ENCODE results near the gene SMARCA2.

GRCh38 chr9:2174306-2174705, 159.2 kb downstream of the SMARCA2 start:
- TF ChIP-seq EZH2 (IDR thresholded peaks at IDR 0.05; ENCODE audit: borderline replicate concordance, insufficient read depth, low read depth, low read length, poor library complexity, severe bottlenecking) (no peak), CTCF (IDR thresholded peaks at IDR 0.05) (no peak)
